AG09309 (cell line): ENCODE measurements around the gene WDFY4.
A peak's percentile ranks its signal among the peaks of the same experiment; 100 is the strongest.

Experiments used
- DNase-seq: peaks from one replicate; pipeline ENCODE4 v3.0.0-alpha.2; 2010; ENCODE audit warnings: low read depth
- H3K4me3 ChIP-seq: 2 replicates; pipeline ENCODE4 v1.5.1; 2011; ENCODE audit warnings: mild to moderate bottlenecking, low read depth, low read length, moderate library complexity; ENCODE audit not compliant: control insufficient read depth
- TF ChIP-seq, protein P1 (sequence below): IDR thresholded peaks from 2 replicates; pipeline ENCODE4 v1.5.1; 2011; ENCODE audit warnings: mild to moderate bottlenecking, low read depth, low read length, inconsistent platforms; ENCODE audit not compliant: insufficient read depth, control insufficient read depth; ENCODE audit errors: missing control alignments

Gene WDFY4

DNA sequence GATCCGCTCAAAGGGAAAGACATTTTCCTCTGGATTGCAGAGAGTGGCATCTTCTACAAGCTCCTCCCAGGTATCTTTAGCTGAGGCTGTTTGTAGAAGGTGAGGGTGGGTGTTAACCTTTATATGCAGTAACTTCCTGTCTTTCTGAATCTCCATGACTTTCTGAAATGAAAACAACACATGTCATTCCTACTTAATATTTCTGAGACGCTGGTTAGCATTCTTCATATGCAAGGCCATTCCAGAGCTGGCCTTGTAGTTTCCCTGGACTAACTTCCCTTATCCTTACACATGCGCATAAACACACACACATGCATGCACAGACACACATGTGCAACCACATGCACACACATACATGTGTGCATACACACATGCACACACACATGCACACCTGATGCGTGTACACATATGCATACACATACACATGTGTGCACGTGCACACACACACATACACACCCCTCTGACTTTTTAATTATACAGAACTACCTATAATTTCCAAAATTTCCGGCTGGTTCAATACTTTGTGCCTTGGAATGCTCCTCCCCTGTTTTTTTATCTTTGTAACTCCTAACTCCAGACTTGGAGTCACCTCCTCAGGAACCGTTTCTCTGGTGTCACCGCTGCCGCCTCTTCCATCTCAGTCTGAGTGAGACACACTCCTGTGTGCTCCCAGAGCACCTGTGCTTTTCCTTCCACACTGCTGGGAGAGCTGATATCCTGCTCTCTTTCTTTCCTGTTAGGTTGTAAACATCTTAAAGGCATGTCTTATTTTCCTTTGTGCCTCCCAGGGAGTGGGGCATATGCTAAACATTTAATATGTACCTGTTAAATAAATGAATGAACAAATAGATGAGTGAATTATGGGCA, 199.7 kb downstream of the WDFY4 start:
- TF ChIP-seq, protein P1, sequence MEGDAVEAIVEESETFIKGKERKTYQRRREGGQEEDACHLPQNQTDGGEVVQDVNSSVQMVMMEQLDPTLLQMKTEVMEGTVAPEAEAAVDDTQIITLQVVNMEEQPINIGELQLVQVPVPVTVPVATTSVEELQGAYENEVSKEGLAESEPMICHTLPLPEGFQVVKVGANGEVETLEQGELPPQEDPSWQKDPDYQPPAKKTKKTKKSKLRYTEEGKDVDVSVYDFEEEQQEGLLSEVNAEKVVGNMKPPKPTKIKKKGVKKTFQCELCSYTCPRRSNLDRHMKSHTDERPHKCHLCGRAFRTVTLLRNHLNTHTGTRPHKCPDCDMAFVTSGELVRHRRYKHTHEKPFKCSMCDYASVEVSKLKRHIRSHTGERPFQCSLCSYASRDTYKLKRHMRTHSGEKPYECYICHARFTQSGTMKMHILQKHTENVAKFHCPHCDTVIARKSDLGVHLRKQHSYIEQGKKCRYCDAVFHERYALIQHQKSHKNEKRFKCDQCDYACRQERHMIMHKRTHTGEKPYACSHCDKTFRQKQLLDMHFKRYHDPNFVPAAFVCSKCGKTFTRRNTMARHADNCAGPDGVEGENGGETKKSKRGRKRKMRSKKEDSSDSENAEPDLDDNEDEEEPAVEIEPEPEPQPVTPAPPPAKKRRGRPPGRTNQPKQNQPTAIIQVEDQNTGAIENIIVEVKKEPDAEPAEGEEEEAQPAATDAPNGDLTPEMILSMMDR = no peak
- H3K4me3 ChIP-seq = no peak overlapping the region
- DNase-seq = no peak

DNA sequence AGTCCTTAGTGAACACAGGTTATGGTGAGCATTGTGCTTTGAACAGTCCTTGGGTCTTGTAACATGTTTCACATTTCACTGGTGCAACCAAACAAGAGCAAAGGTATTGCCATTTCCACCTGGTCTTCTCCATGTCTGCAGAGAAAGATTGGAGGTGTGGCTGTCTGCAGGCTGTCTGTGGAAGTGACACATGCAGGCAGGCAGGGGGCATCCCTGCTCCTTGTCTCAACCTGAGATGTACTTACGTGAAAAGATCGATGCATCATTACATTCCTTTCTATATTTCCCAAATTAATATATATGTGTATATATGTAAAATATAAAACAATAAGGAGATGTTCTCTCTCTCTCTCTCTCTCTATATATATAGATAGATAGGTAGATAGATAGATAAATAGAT, 200.7 kb downstream of the WDFY4 start:
- TF ChIP-seq, protein P1 = peak; percentile 27
- H3K4me3 ChIP-seq = no peak overlapping the region
- DNase-seq = no peak

DNA sequence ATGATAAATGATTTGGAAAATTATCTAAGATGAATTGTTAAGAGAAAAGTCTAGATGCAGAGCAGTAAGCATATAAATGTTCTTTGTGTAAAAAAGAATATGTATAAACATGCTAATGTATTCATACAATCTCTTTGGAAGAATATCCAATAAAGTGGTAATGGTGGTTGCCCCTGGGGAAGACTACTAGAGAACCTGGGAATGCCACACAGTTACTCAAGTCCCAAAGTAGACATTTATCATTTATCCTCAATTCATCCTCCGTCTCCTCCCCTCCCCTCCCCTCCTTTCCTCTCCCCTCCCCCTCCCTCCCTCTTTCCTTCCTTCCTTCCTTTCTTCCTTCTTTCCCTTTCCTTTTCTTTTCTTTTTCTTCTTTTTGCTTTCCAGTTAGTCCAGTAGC, 203.3 kb downstream of the WDFY4 start:
- TF ChIP-seq, protein P1 = no peak
- no peak overlapping the region for H3K4me3 ChIP-seq
- DNase-seq = no peak

DNA sequence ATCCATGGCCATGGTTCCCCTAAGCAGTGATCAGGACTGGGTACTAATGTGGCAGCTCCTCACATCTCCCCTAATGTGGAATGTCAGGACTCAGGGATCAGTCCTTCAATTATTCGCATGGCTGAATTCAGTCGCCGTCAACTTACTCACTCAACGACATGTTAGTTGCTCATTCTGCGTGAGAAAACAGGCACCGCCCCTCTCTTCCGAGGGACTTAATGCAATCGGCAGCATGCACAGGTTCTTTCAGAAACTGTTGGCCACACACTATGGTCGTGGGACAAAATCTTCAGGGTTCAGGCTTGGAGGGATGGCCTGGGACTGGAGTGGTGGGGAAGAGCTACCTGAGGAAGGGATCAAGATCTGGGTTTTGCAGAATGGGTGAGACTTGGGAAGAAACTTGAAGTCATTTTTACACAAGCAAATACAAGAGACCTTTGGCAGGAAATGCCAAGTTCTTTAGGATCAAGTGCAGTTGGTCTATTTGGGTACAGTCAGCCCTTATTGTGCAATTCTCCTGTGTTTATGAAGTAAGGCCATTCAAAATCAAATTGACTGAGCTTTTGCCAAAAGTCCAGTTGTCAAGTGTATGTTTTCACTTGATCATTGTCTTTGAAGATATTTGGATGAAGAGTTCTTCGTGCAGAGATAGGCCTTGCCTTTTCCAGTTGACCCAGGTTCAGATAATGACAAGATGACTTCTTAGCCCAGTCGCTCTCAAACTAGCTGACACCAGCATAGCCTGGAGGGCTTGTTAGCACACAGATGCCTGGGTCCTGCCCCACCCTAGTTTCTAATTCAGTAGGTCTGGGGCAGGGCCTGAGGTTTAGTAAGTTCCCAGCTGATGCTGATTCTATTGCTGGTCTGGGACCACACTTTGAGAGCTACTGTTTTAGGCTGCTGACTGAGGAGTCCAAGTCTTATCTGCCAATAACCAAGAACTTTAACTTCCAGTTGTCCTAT, 206.5 kb downstream of the WDFY4 start:
- no peak overlapping the region for H3K4me3 ChIP-seq
- DNase-seq = no peak
- TF ChIP-seq, protein P1 = no peak

DNA sequence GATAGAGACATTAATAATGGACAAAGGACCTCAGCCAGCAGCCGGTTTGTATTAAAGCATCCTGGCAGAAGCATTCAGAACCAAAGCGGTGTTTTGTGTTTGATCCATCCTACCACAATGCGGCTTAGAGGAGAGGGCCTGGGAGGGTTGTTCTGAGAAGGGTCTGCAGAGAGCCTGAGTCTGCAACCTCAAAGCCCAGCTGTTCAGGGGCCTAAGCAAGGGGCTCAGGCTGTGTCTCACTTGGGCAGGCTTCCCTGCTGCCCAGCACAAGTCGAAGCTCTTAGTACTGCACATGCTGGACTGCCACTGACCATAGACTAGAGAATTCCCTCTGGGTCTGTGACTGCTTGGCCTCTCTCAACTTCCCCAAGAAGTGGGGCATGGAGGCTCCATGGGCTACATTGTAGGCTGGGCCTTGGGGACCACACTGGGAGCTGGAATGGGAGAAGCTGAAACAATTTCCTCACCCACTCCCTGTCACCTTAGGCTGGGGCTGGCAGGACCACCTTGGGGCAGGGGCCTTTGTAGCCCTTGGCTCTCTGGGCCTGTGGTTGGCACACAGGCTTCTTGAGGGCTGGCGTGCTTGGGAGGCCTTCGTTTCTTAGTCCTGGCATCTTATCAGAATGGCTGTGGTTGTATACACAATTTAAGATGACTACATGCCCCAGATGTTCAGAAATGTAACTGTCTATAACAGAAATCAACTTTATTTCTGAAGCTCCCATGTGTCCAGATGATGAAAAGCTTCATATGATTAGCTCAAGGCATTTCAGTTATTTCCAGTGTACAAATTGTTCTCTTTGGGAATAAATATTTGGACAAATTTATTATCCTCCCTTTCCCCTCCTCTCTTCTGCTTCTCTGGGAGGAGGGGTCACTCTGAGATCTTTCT, 210.5 kb downstream of the WDFY4 start:
- no peak overlapping the region for H3K4me3 ChIP-seq
- DNase-seq = no peak
- TF ChIP-seq, protein P1 = no peak

GRCh38 chr10:48895803-48896195, 211.1 kb downstream of the WDFY4 start:
- no peak for DNase-seq
- no peak overlapping the region for H3K4me3 ChIP-seq
- TF ChIP-seq, protein P1 = no peak
